HG02870 (cell line): ENCODE data around the gene SLC12A6.

Experiments used
- ATAC-seq: cut with Tn5 transposase; IDR thresholded peaks from one replicate; pipeline ENCODE4 v1.9.1; 2021; ENCODE audit warnings: mild to moderate bottlenecking, moderate library complexity; ENCODE audit not compliant: unreplicated experiment

Gene SLC12A6

DNA sequence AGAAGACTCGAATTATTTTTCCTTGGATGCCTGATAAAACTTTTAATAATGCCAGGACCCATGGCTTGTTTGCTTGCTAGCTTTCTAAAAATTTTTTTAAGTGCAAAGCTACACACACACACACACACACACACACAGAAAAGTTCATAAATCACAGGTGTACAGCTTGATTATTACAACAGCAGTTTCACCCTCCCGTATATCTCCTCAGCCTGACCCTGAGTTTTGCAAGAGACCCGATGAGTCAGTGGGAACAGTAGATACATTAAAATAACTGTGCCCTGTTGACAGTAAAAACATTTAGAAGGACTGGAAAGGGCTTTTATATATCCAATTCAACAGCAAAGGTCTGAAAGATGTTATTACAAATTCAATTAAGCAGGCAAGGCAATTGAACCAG, 66.1 kb downstream of the SLC12A6 start:
- ATAC-seq: no peak

DNA sequence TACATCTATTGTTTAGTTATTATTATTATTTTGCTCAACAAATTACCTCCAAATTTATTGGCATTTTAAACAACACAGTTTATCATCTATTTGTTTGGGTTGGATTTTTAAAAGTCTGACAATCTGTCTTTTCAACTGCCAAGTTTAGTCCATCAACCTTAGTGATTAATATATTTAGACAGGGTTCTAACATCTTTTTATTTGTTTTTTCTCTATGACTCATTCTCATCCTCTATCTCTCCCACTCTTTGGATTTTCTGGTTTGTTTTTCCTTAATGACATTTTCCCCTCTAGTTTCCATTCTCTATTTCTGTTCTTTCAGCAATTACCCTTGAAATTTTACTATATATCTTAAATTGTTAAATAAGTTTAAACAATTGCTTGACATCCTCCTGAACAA, 70.8 kb downstream of the SLC12A6 start:
- no peak for ATAC-seq

DNA sequence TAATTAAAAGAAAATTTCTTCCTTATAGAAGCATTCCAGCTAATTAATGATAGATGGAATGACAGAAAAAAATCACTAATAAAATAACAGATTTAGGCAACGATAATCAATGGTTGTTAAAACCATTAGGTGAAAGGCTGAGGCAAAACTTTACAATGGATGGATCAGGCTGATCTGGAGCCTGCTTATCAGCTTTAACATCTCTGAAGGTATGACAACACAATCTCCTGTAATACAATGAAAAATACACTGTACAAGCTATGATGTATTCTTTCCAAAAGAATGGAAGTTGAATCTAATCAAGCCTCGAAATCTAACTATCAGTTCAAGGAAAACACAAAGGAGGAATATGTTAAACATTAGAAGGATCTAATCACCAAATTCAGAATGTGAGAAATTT, 73.5 kb downstream of the SLC12A6 start:
- ATAC-seq: no peak

- ATAC-seq: no peak
These were observed 75.2 kb downstream of the SLC12A6 start for GRCh38 chr15:34262362-34262761.

- ATAC-seq: no peak
These were observed 78.0 kb downstream of the SLC12A6 start for GRCh38 chr15:34259566-34259965.

- ATAC-seq: no peak
These were observed 79.4 kb downstream of the SLC12A6 start for GRCh38 chr15:34258151-34258550.

DNA sequence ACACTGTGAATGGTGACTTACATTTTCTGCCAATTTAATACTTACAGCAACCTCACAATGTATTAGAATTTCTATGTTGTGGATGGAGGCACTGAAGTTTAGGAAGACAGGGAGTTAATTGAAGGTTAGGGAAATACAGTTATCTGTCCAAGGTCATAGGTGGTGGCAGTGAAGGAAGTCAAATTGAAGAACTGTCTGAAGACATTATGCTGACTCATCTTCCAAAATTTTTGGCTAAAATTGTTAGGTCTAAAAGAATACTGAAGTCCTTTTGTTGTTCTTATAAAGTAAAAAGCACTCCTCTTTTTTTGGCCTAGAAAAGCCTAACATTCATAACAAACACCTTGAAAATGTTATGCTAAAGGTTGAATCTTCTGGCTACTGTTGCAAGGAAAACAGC, 85.0 kb downstream of the SLC12A6 start:
- ATAC-seq: no peak

- ATAC-seq: no peak
These were observed 89.4 kb downstream of the SLC12A6 start for GRCh38 chr15:34248190-34248589.

GRCh38 chr15:34246276-34246976, 91.2 kb downstream of the SLC12A6 start:
- ATAC-seq: no peak

GRCh38 chr15:34243226-34243625, 94.4 kb downstream of the SLC12A6 start:
- ATAC-seq: no peak

- no peak for ATAC-seq
These were observed 95.3 kb downstream of the SLC12A6 start for GRCh38 chr15:34242331-34242710.

- ATAC-seq: no peak
These were observed 95.9 kb downstream of the SLC12A6 start for GRCh38 chr15:34241376-34242330.

- no peak for ATAC-seq
These were observed 97.0 kb downstream of the SLC12A6 start for GRCh38 chr15:34240537-34240936.

GRCh38 chr15:34239151-34239808, 98.3 kb downstream of the SLC12A6 start:
- ATAC-seq: no peak

DNA sequence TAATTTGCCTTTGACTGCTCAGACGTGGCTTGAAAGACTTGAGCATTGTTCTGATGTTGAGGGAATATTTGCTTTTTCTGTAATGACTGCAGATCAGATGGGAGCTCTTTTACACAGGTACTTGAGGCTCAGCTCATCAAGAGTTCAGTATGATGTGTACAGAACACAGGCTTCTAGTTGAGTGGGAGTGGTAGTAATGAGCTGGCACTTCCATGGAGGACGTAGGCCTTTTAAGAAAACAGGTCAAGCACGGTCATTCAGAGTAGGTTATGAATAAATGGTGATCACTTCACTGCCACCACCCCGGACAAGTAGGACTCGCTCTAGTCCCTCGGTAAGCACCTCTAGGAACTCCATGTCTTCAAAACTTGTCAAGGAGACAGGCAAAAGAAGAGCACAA, 104.0 kb downstream of the SLC12A6 start:
- ATAC-seq: no peak

DNA sequence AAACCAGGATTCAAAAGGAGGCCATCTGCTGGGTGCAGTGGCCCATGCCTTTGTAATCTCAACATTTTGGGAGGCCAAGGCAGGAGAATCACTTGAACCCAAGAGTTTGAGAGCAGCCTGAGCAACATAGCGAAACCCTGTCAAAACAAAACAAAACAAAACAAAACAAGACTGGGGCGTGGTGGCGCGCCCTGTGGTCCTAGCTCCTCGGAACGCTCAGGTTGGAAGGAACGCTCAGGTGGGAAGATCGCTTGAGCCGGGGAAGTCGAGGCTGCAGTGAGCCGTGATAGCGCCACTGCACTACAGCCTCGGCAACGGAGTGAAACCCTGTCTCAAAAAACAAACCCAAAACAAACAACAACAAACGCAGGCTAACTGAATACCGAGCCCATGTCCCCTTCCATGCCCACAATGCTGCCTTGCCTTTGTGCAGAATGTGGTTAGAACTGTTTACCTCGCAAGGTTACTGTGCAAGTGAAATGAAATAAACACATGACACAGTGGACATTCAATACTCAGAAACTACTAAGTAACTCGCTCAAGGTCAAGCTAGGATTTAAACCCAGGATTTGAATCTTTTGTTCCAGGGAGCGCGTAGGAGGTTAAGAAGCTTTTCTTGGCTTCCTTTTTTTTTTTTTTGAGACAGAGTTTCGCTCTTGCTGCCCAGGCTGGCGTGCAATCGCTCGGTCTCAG, 113.5 kb downstream of the SLC12A6 start:
- no peak for ATAC-seq

DNA sequence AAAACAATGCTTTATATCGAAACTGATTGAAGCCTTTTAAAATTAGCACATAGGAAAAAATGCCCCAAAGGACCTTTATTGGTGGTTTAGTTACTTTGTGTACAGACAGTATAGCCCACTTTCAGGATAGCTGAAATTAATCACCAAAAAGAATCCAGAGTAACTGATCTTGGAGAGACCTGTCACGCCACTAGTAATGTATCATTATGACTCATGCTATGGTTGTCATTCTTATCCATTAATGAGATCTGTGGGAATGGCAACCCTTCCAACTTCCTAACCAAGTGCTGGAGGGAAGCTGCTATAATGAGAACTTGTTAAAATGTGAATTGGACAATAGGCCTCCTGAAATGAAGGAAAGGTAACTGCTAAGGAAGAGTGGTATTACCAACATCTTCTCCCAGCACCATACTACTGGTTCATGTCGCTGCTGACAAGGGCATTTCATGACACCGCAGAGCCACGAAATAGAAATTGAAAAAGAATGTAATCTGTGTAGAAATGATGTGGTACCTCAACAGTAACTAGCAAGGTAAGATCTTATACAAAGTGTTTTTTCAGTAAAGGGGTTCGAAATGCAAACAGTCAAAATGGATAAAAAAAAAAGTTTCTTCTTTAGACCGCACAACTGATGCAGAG, 119.9 kb downstream of the SLC12A6 start:
- ATAC-seq: no peak

DNA sequence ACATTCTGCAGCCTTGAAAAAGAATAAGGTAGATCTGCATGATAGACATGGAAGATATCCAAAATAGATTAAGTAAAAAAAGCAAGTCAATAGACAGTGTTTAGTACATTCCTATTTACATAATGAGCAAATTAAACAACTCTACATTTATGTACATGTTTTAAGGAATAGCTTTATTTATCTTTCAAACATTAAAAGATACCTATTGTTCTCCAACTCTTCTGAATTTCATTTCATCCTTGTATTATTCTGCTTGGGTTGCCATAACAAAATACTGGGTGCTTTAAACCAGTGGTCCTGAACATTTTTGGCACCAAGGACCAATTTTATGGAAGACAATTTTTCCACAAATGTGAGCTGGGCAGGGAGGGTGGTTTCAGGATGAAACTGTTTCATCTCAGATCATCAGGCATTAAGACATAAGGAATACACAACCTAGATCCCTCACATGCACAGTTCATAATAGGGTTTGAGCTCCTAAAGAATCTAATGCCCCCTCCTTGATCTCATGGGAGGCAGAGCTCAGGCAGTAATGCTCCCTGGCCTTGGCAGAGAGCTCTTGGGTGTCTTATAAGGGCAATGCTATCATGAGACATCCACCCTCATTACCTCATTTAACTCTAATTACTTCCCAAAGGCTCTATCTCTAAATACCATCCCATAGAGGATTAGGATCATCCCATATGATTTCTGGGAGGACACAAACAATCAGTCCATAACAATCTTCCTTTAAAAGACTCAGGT, 120.9 kb downstream of the SLC12A6 start:
- no peak for ATAC-seq

GRCh38 chr15:34214135-34214534, 123.4 kb downstream of the SLC12A6 start:
- ATAC-seq: no peak

DNA sequence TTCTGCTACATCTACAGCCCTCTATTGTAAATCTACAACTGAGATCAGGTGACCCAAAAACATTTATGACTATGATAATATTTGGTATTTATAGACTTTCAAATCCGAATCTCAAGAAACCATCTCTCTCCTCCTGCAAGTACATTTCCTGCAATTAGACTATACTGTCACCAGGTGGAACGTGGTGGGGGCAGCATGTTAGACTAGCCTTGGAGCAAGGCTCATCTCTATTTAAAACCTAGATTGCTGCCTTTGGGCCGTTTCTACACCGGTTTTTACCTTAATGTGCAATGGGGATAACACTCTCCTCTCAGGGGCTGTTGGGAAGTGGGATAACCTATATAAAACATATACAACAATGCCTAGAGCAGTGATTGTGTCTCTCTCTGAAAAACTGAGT, 123.9 kb downstream of the SLC12A6 start:
- ATAC-seq: no peak
